Calu3 (cell line): ENCODE results near the gene SIGMAR1. TPM values are rescaled to one million over a fixed set of nuclear protein-coding genes. Genes with fewer than 3 reads are reported as not detected.

Experiments
- BruUV-seq: library from RNA; stranded (reverse); fragments of 400-500 nt; replicated peaks from 2 replicates; lab custom pipeline; 2021; lab: Mats Ljungman, UMichigan
- CTCF ChIA-PET: fragments of 300-600 bp; sonication (Branson Sonifier 250); formaldehyde crosslinking; loops from one replicate; lab custom pipeline; 2022; ENCODE audit warnings: antibody characterized with exemption; lab: Charles Lee
- DNase-seq: peaks from one replicate; pipeline ENCODE4 v3.0.0; 2022
- H3K27ac Mint-ChIP-seq: one replicate; pipeline ENCODE4 v1.8.0; 2022; ENCODE audit warnings: mixed read lengths; ENCODE audit not compliant: unreplicated experiment
- H3K27me3 Mint-ChIP-seq: one replicate; pipeline ENCODE4 v1.8.0; 2022; ENCODE audit warnings: mixed read lengths; ENCODE audit not compliant: unreplicated experiment
- H3K36me3 Mint-ChIP-seq: one replicate; pipeline ENCODE4 v1.8.0; 2022; ENCODE audit warnings: mild to moderate bottlenecking, moderate library complexity, mixed read lengths; ENCODE audit not compliant: insufficient read depth, unreplicated experiment
- H3K4me1 Mint-ChIP-seq: one replicate; pipeline ENCODE4 v1.8.0; 2022; ENCODE audit warnings: mild to moderate bottlenecking, low read depth, mixed read lengths; ENCODE audit not compliant: unreplicated experiment
- H3K4me3 Mint-ChIP-seq: one replicate; pipeline ENCODE4 v1.8.0; 2022; ENCODE audit warnings: mild to moderate bottlenecking, low read depth, moderate library complexity, mixed read lengths; ENCODE audit not compliant: unreplicated experiment
- H3K9me3 Mint-ChIP-seq: one replicate; pipeline ENCODE4 v1.8.0; 2022; ENCODE audit warnings: low read depth, mixed read lengths; ENCODE audit not compliant: unreplicated experiment
- CTCF ChIP-seq: fragments of 200-600 bp; IDR thresholded peaks from one replicate; pipeline ENCODE4 v1.8.0; 2022; ENCODE audit warnings: antibody characterized with exemption; ENCODE audit not compliant: unreplicated experiment
- intact Hi-C: fragments of 100-400 bp; cut with micrococcal nuclease; formaldehyde crosslinking; loops from one replicate; pipeline ENCODE4 v1.10.0; 2022; ENCODE audit not compliant: unreplicated experiment
- total RNA-seq: library from RNA; stranded (reverse); gene quantifications from 2 replicates; pipeline ENCODE4 v1.2.3, GENCODE V29; 2022

Gene SIGMAR1
- total RNA-seq, 1 experiment from 2014 or later = 65.6 TPM

- TF ChIP-seq CTCF = no peak
- DNase-seq = no peak
- intact Hi-C loops = no loop called here
- BruUV-seq = TSS peak; percentile 34
- Mint-ChIP-seq H3K27ac (peak overlapping the region; percentile 56), H3K4me1 (peaks cover 10% of the 10 kb centered on the region), H3K9me3 (no peaks in the 10 kb centered on the region), H3K27me3 (no peaks in the 10 kb centered on the region), H3K36me3 (peaks cover 16% of the 10 kb centered on the region), H3K4me3 (peak overlapping the region; percentile 83)
- CTCF ChIA-PET = no interaction called here
Observed at GRCh38 chr9:34638138-34638445, 505 bp upstream of the SIGMAR1 start.

- H3K9me3 Mint-ChIP-seq = no peaks in the 10 kb centered on the region
- DNase-seq = no peak
- peaks cover 16% of the 10 kb centered on the region for H3K36me3 Mint-ChIP-seq
- no peak for TF ChIP-seq CTCF
- H3K4me3 Mint-ChIP-seq = peak overlapping the region; percentile 83
- no peaks in the 10 kb centered on the region for H3K27me3 Mint-ChIP-seq
- no peak overlapping the region for H3K27ac Mint-ChIP-seq
- CTCF ChIA-PET = interaction anchor here (0.6 to 1.3 kb wide), 3 partner anchors 10 to 256 kb away, joined by 3 to 5 read pairs (median 3); partner anchors contain the start of gene GALT
- intact Hi-C loops = no loop called here
- no TSS peak for BruUV-seq
- H3K4me1 Mint-ChIP-seq = peaks cover 10% of the 10 kb centered on the region
Observed at GRCh38 chr9:34636791-34637355, 714 bp downstream of the SIGMAR1 start.

GRCh38 chr9:34635556-34635955 lies 2.0 kb downstream of the SIGMAR1 start:
- peaks cover 16% of the 10 kb centered on the region for H3K36me3 Mint-ChIP-seq
- peaks cover 10% of the 10 kb centered on the region for H3K4me1 Mint-ChIP-seq
- no peak overlapping the region for H3K27ac Mint-ChIP-seq
- peak overlapping the region; percentile 83 for H3K4me3 Mint-ChIP-seq
- no peak for DNase-seq
- no peak for TF ChIP-seq CTCF
- intact Hi-C loops = no loop called here
- H3K27me3 Mint-ChIP-seq = peaks cover 6% of the 10 kb centered on the region
- BruUV-seq = no TSS peak
- no peaks in the 10 kb centered on the region for H3K9me3 Mint-ChIP-seq
- CTCF ChIA-PET = no interaction called here

GRCh38 chr9:34634551-34635248 lies 2.9 kb downstream of the SIGMAR1 start:
- intact Hi-C loops = loop anchor here (1.0 kb wide), 1 partner anchor 22 kb away; the partner anchor contains the start of gene RPP25L
- no peak for TF ChIP-seq CTCF
- BruUV-seq = TSS peak; percentile 69
- Mint-ChIP-seq H3K4me3 (no peak overlapping the region), H3K9me3 (no peaks in the 10 kb centered on the region), H3K27me3 (peaks cover 15% of the 10 kb centered on the region), H3K27ac (no peak overlapping the region), H3K4me1 (peaks cover 10% of the 10 kb centered on the region), H3K36me3 (peaks cover 16% of the 10 kb centered on the region)
- CTCF ChIA-PET = no interaction called here
- no peak for DNase-seq
